Measurements from ENCODE around the gene GGT7.
"Not testable (repeated sequence)": the region's sequence is repeated elsewhere in the genome, so short reads cannot be mapped to it uniquely, and the experiment has no call there.

The GGT7 gene

GRCh38 chr20:34898731-34899130 is 26.1 kb upstream of the GGT7 start:
- CTCF ChIA-PET; H3K4me1 ChIP-seq (ENCODE audit: control insufficient read depth, insufficient read depth, low read length); H3K4me3 ChIP-seq (ENCODE audit: low read depth, low read length); H3K27ac ChIP-seq (ENCODE audit: extremely low read depth, low read depth, low read length); POLR2A ChIA-PET; H3K36me3 ChIP-seq (ENCODE audit: control insufficient read depth in 2 of 2, insufficient read depth in 1 of 2, low read length in 2 of 2); H3K9me3 ChIP-seq (ENCODE audit: control insufficient read depth, insufficient read depth, low read depth, low read length): not testable (repeated sequence)

- H3K36me3 ChIP-seq (ENCODE audit: control insufficient read depth in 2 of 2, insufficient read depth in 1 of 2, low read length in 2 of 2); POLR2A ChIA-PET; H3K27ac ChIP-seq (ENCODE audit: extremely low read depth, low read depth, low read length); H3K4me3 ChIP-seq (ENCODE audit: low read depth, low read length); H3K4me1 ChIP-seq (ENCODE audit: control insufficient read depth, insufficient read depth, low read length); H3K9me3 ChIP-seq (ENCODE audit: control insufficient read depth, insufficient read depth, low read depth, low read length): not testable (repeated sequence)
- CTCF ChIA-PET = interaction anchor here (0.7 kb wide), 1 partner anchor 881 kb away, joined by 3 read pairs; no protein-coding TSS in a partner anchor
Measured at GRCh38 chr20:34898129-34898528, 25.5 kb upstream of the GGT7 start.

- POLR2A ChIA-PET = no interaction called here
Measured at GRCh38 chr20:34896086-34896621, 23.5 kb upstream of the GGT7 start.

More at GRCh38 chr20:34896086-34896621, 23.5 kb upstream of the GGT7 start:
- Histone ChIP-seq H3K4me3 (ENCODE audit: low read depth, low read length) (no peak overlapping the region), H3K4me1 (ENCODE audit: control insufficient read depth, insufficient read depth, low read length) (no peaks in the 10 kb centered on the region), H3K36me3 (ENCODE audit: control insufficient read depth in 2 of 2, insufficient read depth in 1 of 2, low read length in 2 of 2) (no peaks in the 10 kb centered on the region), H3K9me3 (ENCODE audit: control insufficient read depth, insufficient read depth, low read depth, low read length) (no peaks in the 10 kb centered on the region), H3K27ac (ENCODE audit: extremely low read depth, low read depth, low read length) (no peak overlapping the region)
- CTCF ChIA-PET = interaction anchor here (0.7 kb wide), 1 partner anchor 469 kb away, joined by 3 read pairs; no protein-coding TSS in a partner anchor
- TF ChIP-seq KLF16 (tag by site-specific recombination; IDR thresholded peaks at IDR 0.05) = no peak
- no peak for TF ChIP-seq ZNF660 (tag by site-specific recombination; IDR thresholded peaks at IDR 0.05)
- TF ChIP-seq TCF7L2 (IDR thresholded peaks at IDR 0.05; ENCODE audit: borderline replicate concordance, low read depth, low read length) = no peak
- TF ChIP-seq ZNF544 (tag by site-specific recombination; IDR thresholded peaks at IDR 0.05) = no peak
- TF ChIP-seq ZNF707 (tag by site-specific recombination; IDR thresholded peaks at IDR 0.05) = no peak
- no peak for TF ChIP-seq PRDM2 (tag by site-specific recombination; IDR thresholded peaks at IDR 0.05; ENCODE audit: borderline replicate concordance)
- no peak for TF ChIP-seq ZSCAN18 (tag by site-specific recombination; IDR thresholded peaks at IDR 0.05)
- no peak for TF ChIP-seq ZNF341 (tag by site-specific recombination; IDR thresholded peaks at IDR 0.05; ENCODE audit: low read depth)
- TF ChIP-seq ZNF146 (tag by site-specific recombination; IDR thresholded peaks at IDR 0.05) = no peak
- no peak for TF ChIP-seq HIC1 (tag by site-specific recombination; IDR thresholded peaks at IDR 0.05)

Measured in HEK293 (cell line).